ENCODE results near the gene NBAS. TPM values are rescaled to one million over a fixed set of nuclear protein-coding genes. Genes with fewer than 3 reads are reported as not detected.

The NBAS gene
- total RNA-seq, 4 donors from 2014 or later: 22.8 to 32.0 (median 23.7) TPM

DNA sequence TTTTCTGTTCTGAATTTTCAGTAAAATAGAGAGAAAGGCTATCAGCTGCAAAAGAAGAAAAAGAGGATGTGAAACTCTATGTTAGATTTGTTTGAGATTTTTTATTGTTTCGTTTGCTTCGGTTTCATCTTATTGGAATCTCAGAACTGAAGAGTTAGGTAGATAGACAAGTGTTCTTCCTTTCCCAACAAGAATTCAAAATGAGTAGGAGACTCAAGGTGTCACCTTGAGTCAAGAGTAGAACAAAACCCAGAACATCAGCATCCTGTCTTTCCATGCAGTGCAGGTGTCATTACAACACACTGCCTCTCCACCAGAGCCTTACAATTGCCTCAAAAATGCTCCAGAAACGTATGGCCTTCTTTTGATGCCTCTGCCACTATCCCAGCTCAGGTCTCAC lies 21.1 kb downstream of the NBAS start:
- no peaks in the 10 kb centered on the region for H3K27me3 ChIP-seq
- H3K27ac ChIP-seq: no peak overlapping the region
- H3K9me3 ChIP-seq: no peaks in the 10 kb centered on the region
- TF ChIP-seq, protein P1, sequence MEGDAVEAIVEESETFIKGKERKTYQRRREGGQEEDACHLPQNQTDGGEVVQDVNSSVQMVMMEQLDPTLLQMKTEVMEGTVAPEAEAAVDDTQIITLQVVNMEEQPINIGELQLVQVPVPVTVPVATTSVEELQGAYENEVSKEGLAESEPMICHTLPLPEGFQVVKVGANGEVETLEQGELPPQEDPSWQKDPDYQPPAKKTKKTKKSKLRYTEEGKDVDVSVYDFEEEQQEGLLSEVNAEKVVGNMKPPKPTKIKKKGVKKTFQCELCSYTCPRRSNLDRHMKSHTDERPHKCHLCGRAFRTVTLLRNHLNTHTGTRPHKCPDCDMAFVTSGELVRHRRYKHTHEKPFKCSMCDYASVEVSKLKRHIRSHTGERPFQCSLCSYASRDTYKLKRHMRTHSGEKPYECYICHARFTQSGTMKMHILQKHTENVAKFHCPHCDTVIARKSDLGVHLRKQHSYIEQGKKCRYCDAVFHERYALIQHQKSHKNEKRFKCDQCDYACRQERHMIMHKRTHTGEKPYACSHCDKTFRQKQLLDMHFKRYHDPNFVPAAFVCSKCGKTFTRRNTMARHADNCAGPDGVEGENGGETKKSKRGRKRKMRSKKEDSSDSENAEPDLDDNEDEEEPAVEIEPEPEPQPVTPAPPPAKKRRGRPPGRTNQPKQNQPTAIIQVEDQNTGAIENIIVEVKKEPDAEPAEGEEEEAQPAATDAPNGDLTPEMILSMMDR (IDR thresholded peaks at IDR 0.05): no peak
- H3K4me1 ChIP-seq: no peaks in the 10 kb centered on the region
- WGBS, 2 donors: 70 to 90% methylated on average over 3 of the region's 3 CpGs
- peaks cover 0 to 30% (median 0%) of the 10 kb centered on the region in 3 donors for H3K36me3 ChIP-seq
- no peak for DNase-seq
- H3K4me3 ChIP-seq: no peak overlapping the region
- intact Hi-C loops (cut with DNase I): no loop called here

DNA sequence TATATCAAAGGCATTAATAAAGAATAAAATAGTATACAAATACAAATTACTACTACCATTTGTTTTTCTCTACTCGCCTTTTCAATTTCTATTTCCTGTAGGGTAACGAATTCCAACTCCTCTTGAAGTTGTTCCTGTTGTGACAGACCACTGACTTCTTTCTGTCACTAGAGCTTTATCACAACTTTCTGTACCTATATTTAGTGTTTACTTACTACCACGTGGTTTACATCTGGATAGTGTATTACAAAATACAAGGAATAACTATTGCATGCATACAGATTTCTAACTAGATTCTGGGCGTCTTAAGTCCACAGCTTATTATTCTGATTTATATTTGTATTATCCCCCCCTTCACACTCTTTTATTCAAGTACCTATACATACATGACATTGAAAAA lies 22.3 kb downstream of the NBAS start:
- 85 to 87% methylated on average over 4 of the region's 4 CpGs for WGBS, 2 donors
- H3K27me3 ChIP-seq: no peaks in the 10 kb centered on the region
- DNase-seq: no peak
- H3K4me1 ChIP-seq: no peaks in the 10 kb centered on the region
- no peak overlapping the region for H3K27ac ChIP-seq
- H3K36me3 ChIP-seq: peaks cover 0 to 42% (median 0%) of the 10 kb centered on the region in 3 donors
- no peaks in the 10 kb centered on the region for H3K9me3 ChIP-seq
- TF ChIP-seq, protein P1 (IDR thresholded peaks at IDR 0.05): no peak
- no peak for TF ChIP-seq POLR2A (IDR thresholded peaks at IDR 0.05)
- intact Hi-C loops (cut with DNase I): no loop called here
- no peak overlapping the region for H3K4me3 ChIP-seq

DNA sequence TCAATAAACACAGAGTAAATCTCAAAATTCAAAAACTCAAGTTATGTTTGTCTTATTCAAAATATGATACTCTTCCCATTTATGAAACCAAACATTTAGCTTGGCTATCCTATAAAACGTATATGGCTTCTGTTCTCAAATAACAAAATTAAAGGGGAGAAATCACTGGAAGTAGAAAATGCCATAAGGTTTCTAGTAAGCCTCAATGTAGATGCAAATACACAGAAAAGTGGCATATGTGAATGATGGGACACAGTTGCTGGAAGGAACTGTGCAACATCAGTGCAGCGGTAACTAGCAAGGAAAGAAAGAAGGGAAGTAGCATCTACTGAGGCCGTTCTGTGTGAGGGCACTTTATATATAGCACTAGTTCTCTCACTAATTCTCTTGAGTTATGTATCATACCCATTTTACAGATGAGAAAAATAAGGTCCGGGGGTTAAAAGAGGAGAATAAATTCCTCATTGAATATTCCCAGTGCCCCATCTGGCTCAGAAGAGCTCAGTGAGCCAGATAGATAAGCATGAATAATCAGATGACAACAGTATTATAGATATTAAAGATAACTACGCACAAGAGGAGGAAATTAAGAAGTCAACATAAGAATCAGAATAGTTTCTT lies 27.2 kb downstream of the NBAS start:
- no peaks in the 10 kb centered on the region for H3K27me3 ChIP-seq
- H3K4me3 ChIP-seq: no peak overlapping the region
- H3K36me3 ChIP-seq: peaks cover 0 to 73% (median 0%) of the 10 kb centered on the region in 3 donors
- H3K27ac ChIP-seq: no peak overlapping the region
- H3K9me3 ChIP-seq: no peaks in the 10 kb centered on the region
- TF ChIP-seq, protein P1 (IDR thresholded peaks at IDR 0.05): no peak
- no peak for TF ChIP-seq POLR2A (IDR thresholded peaks at IDR 0.05)
- intact Hi-C loops (cut with DNase I): no loop called here
- no peaks in the 10 kb centered on the region for H3K4me1 ChIP-seq
- DNase-seq: no peak
- WGBS, 2 donors: 90 to 91% methylated on average over 5 of the region's 5 CpGs

DNA sequence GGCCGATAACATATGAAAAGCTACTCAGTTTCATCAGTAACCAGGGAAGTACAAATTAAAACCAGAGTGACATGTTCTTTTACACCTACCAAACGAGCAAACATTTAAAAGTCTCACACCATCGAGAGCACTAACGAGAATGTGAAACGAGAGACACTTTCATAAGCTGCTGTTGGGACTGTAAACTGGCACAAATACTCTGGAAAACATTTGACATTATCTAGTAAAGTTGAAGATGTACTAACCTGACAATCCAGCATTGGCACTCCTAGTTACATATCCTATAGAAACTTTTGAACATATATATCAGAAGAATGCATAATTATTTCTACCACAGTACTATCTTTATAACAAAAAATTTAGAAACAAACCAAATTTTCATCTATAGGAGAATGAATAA lies 28.1 kb downstream of the NBAS start:
- WGBS, 2 donors: 91 to 96% methylated on average over 5 of the region's 5 CpGs
- H3K36me3 ChIP-seq: peaks cover 0 to 67% (median 0%) of the 10 kb centered on the region in 3 donors
- intact Hi-C loops (cut with DNase I): no loop called here

DNA sequence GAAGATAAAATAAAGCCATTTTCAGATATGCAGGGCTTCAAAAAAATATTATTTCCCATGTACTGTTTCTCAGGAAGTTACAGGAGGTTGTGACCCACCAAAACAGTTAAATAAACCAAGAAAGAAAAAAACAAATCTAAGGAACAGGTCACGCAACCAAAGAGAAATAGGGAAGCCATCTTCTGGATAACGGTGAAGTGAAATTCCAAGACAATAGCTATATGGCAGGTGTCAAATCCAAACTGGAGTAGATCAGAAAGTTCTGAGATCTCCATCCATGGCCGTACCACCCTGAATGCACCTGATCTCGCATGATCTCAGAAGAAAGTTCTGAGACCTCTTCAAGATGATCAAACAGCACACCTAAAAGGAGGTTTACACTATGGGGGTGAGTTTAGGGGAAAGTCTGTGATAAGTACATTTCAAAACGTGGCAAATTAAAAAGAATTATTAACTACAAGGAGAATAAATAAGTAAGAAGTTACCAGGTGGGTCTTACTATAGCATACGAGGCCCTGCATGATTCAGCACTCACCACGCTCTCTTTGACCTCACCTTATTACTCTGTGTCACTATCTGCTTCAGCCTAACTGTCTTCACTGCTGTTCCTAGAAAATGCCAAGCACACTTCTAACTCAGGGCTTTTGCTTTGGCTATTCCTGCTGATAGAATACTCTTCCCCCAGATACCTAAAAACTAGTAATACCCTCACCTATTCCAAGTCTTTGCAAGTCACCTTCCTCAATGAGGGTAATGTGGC lies 29.9 kb downstream of the NBAS start:
- TF ChIP-seq, protein P1 (IDR thresholded peaks at IDR 0.05): no peak
- no peak for TF ChIP-seq POLR2A (IDR thresholded peaks at IDR 0.05)
- DNase-seq: no peak
- peaks cover 0 to 66% (median 0%) of the 10 kb centered on the region in 3 donors for H3K36me3 ChIP-seq
- intact Hi-C loops (cut with DNase I): no loop called here
- H3K27ac ChIP-seq: no peak overlapping the region
- no peaks in the 10 kb centered on the region for H3K4me1 ChIP-seq
- 90 to 91% methylated on average over 7 of the region's 7 CpGs for WGBS, 2 donors
- no peaks in the 10 kb centered on the region for H3K27me3 ChIP-seq
- no peak overlapping the region for H3K4me3 ChIP-seq
- H3K9me3 ChIP-seq: no peaks in the 10 kb centered on the region

More for the DNA sequence above, 28.1 kb downstream of the NBAS start:
- H3K4me1 ChIP-seq: no peaks in the 10 kb centered on the region
- TF ChIP-seq, protein P1 (IDR thresholded peaks at IDR 0.05): no peak
- TF ChIP-seq POLR2A (IDR thresholded peaks at IDR 0.05): no peak
- no peaks in the 10 kb centered on the region for H3K27me3 ChIP-seq
- H3K27ac ChIP-seq: no peak overlapping the region
- no peak for DNase-seq
- H3K9me3 ChIP-seq: no peaks in the 10 kb centered on the region
- no peak overlapping the region for H3K4me3 ChIP-seq

All from esophagus squamous epithelium (tissue), 5 donors.